ENCODE data around the gene AUTS2.

The AUTS2 gene

DNA sequence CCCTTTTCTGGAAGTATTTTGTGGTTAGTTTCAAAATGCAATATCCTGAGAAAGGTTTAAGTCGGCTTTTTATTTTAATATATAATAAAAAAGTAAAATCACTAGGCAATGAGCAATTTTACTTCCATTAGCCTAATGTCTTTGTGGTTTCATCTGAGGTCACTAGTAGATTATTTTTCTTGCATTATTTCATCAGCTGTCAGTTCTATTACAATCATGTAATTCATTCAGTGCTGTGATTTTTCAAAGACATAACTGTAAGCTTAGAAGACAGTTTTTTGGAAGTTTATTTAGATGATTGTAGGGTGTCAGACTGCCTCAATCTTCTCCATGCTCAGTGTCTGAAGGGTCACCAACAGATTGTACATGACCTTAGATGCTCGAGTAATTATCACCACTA lies 965.7 kb downstream of the AUTS2 start:
- TF ChIP-seq, protein P1, sequence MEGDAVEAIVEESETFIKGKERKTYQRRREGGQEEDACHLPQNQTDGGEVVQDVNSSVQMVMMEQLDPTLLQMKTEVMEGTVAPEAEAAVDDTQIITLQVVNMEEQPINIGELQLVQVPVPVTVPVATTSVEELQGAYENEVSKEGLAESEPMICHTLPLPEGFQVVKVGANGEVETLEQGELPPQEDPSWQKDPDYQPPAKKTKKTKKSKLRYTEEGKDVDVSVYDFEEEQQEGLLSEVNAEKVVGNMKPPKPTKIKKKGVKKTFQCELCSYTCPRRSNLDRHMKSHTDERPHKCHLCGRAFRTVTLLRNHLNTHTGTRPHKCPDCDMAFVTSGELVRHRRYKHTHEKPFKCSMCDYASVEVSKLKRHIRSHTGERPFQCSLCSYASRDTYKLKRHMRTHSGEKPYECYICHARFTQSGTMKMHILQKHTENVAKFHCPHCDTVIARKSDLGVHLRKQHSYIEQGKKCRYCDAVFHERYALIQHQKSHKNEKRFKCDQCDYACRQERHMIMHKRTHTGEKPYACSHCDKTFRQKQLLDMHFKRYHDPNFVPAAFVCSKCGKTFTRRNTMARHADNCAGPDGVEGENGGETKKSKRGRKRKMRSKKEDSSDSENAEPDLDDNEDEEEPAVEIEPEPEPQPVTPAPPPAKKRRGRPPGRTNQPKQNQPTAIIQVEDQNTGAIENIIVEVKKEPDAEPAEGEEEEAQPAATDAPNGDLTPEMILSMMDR (IDR thresholded peaks at IDR 0.05; ENCODE audit: borderline replicate concordance, insufficient read depth, low read depth, low read length), result no peak
- no peak overlapping the region for H3K4me3 ChIP-seq (ENCODE audit: low read depth, low read length)

DNA sequence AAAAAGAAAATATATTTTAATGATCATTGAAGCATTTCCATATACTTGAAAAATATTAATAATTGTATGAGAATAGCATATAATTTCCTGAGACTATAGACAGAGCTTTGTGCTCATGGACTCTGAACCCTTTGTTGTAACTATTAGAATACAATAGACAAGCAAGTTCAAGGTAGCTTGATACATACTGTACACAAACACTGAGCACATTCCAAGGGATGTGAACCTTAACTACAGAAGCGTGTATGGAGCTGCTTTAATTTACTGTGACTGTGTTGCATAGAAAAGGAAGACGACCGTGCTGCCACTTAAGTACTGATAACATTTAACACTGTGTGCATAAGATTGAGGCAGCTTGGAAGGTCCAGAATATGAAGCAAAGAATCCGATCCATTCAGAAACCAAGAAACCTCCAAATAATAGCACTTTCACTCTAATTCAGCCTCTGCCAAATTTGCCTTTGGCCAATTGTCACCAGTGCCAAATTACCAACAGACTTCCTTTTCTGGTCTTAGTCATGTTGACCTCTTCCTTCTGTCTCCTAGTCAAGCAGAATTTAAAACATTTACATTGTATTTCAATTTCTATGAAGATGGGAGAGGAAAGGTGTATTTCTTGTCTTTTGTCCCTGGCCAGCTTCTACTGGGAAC lies 967.6 kb downstream of the AUTS2 start:
- no peak overlapping the region for H3K4me3 ChIP-seq (ENCODE audit: low read depth, low read length)
- TF ChIP-seq, protein P1 (IDR thresholded peaks at IDR 0.05; ENCODE audit: borderline replicate concordance, insufficient read depth, low read depth, low read length), result no peak

DNA sequence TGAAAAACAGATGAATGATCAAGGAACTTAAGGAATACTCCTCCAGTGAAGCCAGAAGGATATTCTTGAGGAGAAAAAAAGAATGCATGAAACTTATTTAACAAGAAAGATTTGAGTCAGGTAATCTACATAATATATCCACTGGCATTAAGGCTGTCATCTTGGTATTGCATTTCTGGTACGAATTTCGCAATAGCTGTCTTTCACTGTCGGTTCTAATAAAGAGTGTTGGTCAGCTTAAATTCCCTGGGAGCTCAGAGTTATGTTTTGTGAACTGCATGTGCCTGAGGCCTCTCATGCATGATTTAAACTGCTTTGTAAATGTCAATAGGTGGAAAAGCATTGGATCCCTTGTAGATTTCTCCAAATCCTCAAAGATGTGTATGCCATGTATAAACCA lies 968.4 kb downstream of the AUTS2 start:
- H3K4me3 ChIP-seq (ENCODE audit: low read depth, low read length), result no peak overlapping the region
- TF ChIP-seq, protein P1 (IDR thresholded peaks at IDR 0.05; ENCODE audit: borderline replicate concordance, insufficient read depth, low read depth, low read length), result no peak

DNA sequence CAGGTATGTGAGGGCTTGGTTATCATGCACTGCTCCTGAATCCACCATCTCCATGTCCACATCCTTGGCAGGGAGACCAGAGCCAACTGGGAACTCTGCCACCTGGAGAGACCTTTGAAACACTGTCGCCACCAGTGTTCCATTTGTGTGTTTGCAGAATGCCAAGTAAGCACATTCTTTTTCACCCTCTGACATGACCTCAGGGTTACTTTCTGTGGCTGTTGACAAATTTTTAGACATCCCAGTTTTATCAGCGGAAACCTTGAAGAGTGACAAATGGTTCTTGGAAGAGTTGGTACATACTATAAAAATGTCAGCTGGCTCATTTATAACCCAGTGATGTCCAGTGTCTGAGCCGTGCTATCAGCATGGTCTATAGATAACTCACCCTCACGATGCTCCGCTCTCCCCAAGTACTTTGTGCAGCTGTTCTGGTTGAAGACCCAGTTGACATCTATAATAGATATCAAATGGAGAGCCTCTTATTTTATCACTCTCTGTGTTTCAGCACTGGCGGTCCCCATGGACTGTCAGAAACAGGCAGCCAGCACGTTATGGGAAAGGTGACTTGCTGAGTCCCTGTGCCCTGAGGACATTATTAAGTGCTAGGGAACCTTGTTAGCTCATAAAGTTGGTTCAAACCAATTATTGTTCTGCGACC lies 970.5 kb downstream of the AUTS2 start:
- TF ChIP-seq, protein P1 (IDR thresholded peaks at IDR 0.05; ENCODE audit: borderline replicate concordance, insufficient read depth, low read depth, low read length), result no peak
- no peak overlapping the region for H3K4me3 ChIP-seq (ENCODE audit: low read depth, low read length)

DNA sequence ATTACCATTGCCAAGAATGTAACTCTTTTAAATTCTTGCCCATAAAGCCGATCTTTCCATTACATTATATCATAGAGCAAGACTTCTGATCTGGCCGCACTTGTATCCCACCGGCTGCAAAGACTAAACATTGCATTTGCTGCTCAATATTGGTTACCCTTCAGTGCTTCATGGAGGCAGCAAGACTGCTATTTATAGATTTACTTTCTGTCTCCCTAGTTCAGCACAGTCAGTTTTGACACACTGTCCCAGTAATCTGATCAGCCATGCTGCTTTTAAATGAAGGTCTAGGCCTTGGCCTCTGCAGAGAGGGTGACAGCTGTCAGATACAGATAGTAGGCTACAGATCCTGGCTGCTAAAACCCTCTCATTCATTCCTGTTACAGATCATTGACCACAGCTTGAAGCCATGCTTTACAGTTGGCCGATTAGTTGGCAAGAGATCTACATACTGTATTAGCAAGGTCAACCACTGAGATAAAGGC lies 971.1 kb downstream of the AUTS2 start:
- H3K4me3 ChIP-seq (ENCODE audit: low read depth, low read length), result no peak overlapping the region
- TF ChIP-seq, protein P1 (IDR thresholded peaks at IDR 0.05; ENCODE audit: borderline replicate concordance, insufficient read depth, low read depth, low read length), result no peak

DNA sequence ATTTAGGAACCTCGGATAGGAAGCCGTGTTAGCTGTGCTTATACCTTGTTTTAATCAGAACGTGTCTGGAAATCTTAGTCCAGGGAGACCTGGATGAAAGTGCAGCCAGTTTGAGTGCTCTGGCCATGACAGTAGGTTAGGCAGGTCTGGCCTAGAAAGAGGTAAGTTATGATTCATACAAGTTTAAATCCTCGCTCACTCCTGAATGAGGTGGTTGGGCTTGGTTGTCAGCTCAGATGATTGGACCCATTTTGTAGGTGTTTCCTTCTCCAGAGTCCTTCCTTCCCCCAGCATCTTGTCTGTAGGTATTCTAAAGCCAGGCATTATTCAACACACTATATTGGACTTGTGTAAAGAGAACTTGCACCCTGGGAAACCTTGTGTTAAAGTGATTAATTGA lies 971.8 kb downstream of the AUTS2 start:
- no peak overlapping the region for H3K4me3 ChIP-seq (ENCODE audit: low read depth, low read length)
- TF ChIP-seq, protein P1 (IDR thresholded peaks at IDR 0.05; ENCODE audit: borderline replicate concordance, insufficient read depth, low read depth, low read length), result no peak

DNA sequence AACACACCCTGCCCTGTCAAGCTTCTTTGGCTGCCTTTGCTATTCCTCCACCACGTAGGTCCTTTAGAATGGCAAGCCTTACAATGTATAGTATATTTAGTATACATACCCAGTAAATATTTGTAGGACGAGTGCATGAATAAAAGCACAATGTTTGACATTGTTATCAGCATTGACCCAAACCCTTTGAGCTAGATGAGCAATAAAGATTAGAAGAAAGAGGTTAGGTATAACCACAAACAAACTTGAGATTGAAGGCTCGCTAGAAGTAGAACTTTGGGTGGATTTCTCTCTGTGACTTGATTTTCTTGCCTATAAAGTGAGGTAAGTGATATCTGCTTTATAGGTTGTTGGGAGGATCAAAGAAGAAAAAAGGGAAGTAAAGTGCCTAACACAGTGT lies 972.7 kb downstream of the AUTS2 start:
- TF ChIP-seq, protein P1 (IDR thresholded peaks at IDR 0.05; ENCODE audit: borderline replicate concordance, insufficient read depth, low read depth, low read length), result no peak
- no peak overlapping the region for H3K4me3 ChIP-seq (ENCODE audit: low read depth, low read length)

Measured in GM12875 (cell line).